Occipital lobe (tissue), 2 donors: ENCODE data around the gene FOXL2. TPM values are rescaled to one million over a fixed set of nuclear protein-coding genes. Genes with fewer than 3 reads are reported as not detected.
A peak's percentile ranks its signal among the peaks of the same experiment; 100 is the strongest.

Experiments used
- DNase-seq: peaks from one replicate; lab custom pipeline; 2025; lab: John Stamatoyannopoulos, UW
- total RNA-seq: library from RNA; depleted of rRNA; stranded (reverse); fragments of >200 nt; gene quantifications from one replicate; pipeline ENCODE4 v1.2.3, GENCODE V29; 2014

Gene FOXL2
- total RNA-seq, 1 donor from 2014 or later: not detected

DNA sequence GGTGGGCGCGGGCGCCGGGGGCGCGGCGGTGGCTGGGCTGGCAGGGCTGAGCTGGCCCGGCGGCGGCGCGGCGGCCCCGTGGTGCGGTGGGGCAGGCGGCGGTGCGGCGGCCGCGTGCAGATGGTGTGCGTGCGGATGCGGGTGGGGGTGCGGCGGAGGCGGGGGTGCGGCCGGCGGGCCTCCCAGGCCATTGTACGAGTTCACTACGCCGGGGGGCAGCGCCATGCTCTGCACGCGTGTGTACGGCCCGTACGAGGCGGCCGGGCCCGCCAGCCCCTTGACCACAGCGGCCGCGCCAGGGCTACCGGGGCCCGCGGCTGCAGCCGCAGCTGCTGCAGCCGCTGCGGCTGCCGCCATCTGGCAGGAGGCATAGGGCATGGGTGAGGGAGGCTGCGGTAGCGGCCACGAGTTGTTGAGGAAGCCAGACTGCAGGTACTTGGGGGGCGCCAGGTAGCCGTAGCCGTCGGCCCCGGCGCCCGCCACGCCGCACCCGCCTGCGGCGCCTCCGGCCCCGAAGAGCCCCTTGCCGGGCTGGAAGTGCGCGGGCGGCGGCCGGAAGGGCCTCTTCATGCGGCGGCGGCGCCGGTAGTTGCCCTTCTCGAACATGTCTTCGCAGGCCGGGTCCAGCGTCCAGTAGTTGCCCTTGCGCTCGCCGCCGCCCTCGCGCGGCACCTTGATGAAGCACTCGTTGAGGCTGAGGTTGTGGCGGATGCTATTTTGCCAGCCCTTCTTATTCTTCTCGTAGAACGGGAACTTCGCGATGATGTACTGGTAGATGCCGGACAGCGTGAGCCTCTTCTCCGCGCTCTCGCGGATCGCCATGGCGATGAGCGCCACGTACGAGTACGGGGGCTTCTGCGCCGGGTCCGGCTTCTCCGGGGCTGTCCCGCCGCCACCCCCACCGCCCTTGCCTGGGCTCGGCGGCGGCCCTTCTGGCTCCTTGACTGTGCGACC is 951 bp downstream of the FOXL2 start:
- no peak for DNase-seq

DNA sequence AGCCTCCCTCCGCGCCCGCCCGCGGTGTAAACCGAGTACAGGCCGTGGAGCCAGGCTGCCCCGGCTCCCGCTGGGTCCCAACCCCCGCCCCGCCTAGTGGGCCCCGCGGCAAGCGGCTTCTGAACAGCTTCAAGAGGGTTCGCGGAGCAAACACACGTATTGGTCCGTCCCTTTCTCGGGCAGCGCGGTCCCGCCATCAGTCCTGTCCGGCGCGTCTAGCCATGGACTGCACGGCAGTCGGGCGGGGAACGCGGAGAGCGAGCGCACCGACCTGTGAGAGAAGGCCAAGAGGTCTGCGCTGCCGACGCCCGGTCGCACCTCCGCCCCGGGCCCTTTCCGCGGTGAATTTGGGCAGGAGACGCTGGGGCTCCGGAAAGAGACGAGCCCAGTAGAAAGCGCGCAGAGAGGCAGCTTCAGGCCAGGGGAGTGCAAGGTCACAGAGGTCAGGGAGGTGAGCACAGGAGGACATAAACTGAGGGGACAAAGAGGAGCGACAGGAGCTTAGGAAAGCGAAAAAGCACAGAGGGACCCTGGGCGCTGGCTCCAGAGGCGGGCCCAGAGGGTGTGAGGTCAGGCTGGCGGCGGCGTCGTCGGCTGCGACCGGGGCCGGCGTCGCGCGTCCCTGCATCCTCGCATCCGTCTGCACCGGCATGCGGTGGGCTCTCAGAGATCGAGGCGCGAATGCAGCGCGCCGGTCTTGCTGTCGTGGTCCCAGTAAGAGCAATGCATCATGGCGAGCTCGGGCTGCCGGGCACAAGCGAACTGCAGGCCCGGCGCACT is 1.8 kb downstream of the FOXL2 start:
- no peak for DNase-seq

- DNase-seq: no peak
These were observed 2.3 kb downstream of the FOXL2 start for GRCh38 chr3:138944654-138944928.

GRCh38 chr3:138943724-138944653 is 2.9 kb downstream of the FOXL2 start:
- DNase-seq: no peak

GRCh38 chr3:138942861-138943623 is 3.9 kb downstream of the FOXL2 start:
- DNase-seq: no peak

- no peak for DNase-seq
These were observed 4.7 kb downstream of the FOXL2 start for GRCh38 chr3:138942271-138942670.

- DNase-seq: no peak
These were observed 5.6 kb downstream of the FOXL2 start for GRCh38 chr3:138941259-138941885.

GRCh38 chr3:138940446-138940845 is 6.5 kb downstream of the FOXL2 start:
- no peak for DNase-seq

DNA sequence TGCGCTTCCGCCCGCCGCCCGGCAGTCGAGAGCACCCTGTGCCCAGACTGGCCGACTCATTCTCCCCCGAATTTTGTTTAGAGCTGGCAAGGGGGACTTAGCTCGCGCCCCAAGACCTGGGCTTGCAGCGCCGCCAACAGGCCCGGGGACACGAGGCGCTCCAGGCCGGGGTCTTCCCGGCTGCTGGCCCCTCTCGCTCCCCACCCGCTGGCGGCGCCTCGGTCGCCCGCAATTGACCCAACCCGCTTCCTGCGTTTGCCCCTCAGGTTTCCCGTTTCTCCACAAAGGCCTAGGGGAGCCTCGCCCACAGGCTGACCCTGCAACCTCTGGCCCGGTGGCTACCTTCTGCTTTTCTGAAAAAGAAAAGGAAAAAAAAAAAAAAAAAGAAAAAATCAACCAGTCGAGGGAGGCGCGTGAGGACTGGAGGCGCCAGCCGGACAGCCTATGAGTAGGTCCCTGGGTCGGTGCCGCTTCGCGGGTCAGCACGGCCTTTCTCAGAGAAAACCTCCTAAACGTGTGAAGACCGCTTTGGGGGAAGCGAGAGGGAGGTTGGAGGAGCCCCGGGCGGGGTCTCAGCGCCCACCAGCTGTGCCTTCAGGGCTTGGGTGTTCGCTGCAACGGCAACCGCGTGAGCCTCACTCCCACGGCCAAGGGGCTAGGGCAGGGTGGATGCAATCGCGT is 7.2 kb downstream of the FOXL2 start:
- DNase-seq: no peak

- DNase-seq: no peak
These were observed 7.9 kb downstream of the FOXL2 start for GRCh38 chr3:138938877-138939560.

- no peak for DNase-seq
These were observed 8.7 kb downstream of the FOXL2 start for GRCh38 chr3:138938056-138938876.

GRCh38 chr3:138937690-138938055 is 9.3 kb downstream of the FOXL2 start:
- DNase-seq: no peak

DNA sequence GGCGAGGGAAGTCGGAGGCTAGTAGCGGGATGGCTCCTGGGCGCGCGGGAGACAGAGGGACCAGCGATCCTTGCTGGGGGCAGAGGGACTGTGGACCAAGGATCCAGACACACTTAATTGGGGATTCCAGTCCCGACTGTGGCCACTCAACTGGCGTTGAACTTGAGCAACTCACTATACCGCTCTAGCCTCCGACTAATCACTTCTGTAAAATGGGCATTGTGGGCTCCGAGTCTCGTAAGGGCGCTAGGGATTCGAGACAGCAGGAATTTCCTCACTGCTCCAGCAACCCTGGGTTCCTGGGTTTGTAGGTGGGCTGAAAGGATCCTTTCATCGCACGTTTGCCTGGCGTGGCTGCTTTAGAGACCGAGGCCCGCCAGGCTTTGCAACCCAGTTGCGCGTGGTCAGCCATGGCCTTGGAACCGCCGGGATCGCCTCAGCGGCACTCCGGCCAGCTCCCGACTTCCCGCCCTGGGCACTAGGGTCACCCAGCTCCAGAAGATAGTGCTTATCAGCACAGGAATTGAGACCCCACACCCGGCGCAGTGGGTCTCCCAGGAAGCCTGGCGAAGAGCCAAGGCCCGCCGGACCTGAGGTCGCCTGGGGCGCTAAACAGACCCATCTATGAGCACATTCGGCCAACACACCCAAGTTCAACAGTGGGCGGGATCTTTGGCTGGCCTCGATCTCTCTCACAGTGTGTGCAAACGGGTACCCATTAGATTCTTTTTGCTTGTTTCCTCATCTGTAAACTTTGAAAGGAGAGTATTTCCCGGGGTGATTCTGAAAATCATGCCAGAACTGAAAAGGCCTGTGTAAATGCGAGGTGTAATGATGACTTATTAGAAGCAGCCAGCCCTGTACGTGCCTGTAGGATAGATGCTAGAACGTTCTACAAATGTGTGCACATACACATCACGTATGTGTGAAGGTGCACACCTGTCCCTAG is 9.9 kb downstream of the FOXL2 start:
- DNase-seq: no peak

DNA sequence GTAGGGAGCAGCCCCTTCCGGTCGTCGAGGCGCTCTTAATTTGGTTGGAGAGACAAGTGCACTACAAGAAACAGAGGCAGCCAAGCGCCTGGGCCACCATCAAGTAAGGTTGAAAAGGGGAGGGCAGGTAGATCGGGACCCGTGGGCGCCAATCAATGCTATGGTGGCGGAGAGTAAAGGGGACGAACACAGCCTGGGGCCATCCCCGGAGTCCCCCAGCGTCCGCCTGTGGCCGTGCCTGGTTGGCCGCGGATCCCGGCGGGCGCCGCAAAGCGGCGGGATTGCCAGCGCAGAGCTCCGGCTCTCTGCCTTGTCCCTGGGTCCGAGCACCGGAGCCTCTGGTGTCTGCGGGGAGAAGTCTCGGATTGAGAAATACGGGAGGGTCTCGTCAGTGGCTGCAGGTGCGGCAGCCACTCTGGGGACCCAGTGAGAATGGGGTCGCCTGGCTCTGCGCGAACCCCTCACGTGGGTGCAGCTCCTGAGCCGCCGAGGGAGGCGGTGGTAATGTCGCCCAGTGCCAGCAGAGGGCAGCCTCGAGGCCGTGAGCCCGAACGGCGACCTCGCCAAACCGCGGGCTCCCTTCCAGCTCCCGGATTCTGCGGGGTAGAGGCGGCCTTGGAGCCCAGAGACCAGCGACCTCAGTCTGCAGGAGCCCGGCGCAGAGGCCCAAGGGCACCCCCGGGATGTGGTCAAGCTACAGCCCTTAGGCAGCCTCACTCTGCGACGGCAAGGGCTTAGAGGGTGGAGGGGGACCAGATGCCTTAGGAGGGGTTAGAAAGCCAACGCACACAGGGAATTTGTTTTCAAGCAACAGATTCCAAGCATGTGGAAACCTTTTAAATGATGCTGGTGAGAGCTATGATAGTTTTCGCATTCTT is 10.8 kb downstream of the FOXL2 start:
- DNase-seq: peak; percentile 25

GRCh38 chr3:138935505-138935862 is 11.5 kb downstream of the FOXL2 start:
- no peak for DNase-seq

GRCh38 chr3:138933981-138934691 is 12.8 kb downstream of the FOXL2 start:
- no peak for DNase-seq
